Rectal smooth muscle tissue (tissue), 1 donor: ENCODE results near the gene INTS4.
"Not testable (repeated sequence)": the region's sequence is repeated elsewhere in the genome, so short reads cannot be mapped to it uniquely, and the experiment has no call there.

Experiments used
- H3K27ac ChIP-seq: one replicate; pipeline ENCODE4 v1.7.0; 2013; ENCODE audit warnings: low read depth, low read length, inconsistent platforms
- H3K27me3 ChIP-seq: one replicate; pipeline ENCODE4 v1.7.0; 2013; ENCODE audit warnings: low read length; ENCODE audit not compliant: control insufficient read depth, insufficient read depth
- H3K36me3 ChIP-seq: one replicate; pipeline ENCODE4 v1.7.0; 2013; ENCODE audit warnings: low read length; ENCODE audit not compliant: control insufficient read depth, insufficient read depth
- H3K4me1 ChIP-seq: one replicate; pipeline ENCODE4 v1.7.0; 2013; ENCODE audit warnings: low read length; ENCODE audit not compliant: control insufficient read depth, insufficient read depth
- H3K4me3 ChIP-seq: one replicate; pipeline ENCODE4 v1.7.0; 2013; ENCODE audit warnings: low read length
- H3K9ac ChIP-seq: one replicate; pipeline ENCODE4 v1.7.0; 2013; ENCODE audit warnings: low read length

INTS4 gene

DNA sequence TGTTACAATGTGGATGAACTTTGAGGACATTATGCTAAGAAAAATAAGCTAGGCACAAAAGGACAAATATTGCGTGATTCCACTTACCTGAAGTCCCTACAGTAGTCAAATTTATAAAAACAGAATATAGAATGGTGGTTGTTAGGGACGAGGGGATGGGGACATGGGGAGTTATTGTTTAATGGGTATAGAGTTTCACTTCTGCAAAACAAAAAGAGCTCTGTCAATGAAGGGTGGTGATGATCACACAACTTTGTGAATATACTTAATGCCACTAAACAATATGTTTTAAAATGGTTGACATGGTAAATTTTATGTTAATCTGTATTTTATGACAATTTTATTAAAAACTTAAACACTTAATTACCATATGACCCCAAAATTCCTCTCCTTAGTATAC, 26.1 kb downstream of the INTS4 start:
- H3K36me3 ChIP-seq: no peaks in the 10 kb centered on the region
- H3K27ac ChIP-seq: no peak overlapping the region
- no peak overlapping the region for H3K4me3 ChIP-seq
- no peaks in the 10 kb centered on the region for H3K4me1 ChIP-seq
- H3K27me3 ChIP-seq: no peaks in the 10 kb centered on the region
- no peak overlapping the region for H3K9ac ChIP-seq

DNA sequence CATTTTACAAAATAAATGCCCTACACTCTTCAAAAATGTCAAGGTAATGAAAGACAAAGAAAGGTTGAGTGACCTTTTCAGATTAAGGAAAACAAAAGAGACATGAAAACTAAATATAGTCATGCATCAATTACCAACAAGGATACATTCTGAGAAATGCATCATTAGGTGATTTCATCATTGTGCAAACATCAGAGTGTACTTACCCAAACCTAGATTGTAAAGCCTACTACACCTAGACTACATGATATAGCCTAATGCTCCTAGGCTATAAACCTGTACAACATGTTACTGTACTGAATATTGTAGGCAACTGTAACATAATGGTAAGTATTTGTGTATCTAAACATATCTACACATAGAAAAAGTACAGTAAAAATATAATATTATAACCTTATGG, 26.7 kb downstream of the INTS4 start:
- H3K4me3 ChIP-seq: no peak overlapping the region
- no peaks in the 10 kb centered on the region for H3K27me3 ChIP-seq
- no peak overlapping the region for H3K9ac ChIP-seq
- H3K27ac ChIP-seq: no peak overlapping the region
- H3K4me1 ChIP-seq: no peaks in the 10 kb centered on the region
- H3K36me3 ChIP-seq: no peaks in the 10 kb centered on the region

- no peaks in the 10 kb centered on the region for H3K36me3 ChIP-seq
- no peak overlapping the region for H3K4me3 ChIP-seq
- H3K27me3 ChIP-seq: no peaks in the 10 kb centered on the region
- no peaks in the 10 kb centered on the region for H3K4me1 ChIP-seq
- H3K27ac ChIP-seq: no peak overlapping the region
- H3K9ac ChIP-seq: no peak overlapping the region
Measured at GRCh38 chr11:77967121-77967520, 27.3 kb downstream of the INTS4 start.

GRCh38 chr11:77966338-77966737, 28.1 kb downstream of the INTS4 start:
- Histone ChIP-seq H3K27me3 (no peaks in the 10 kb centered on the region), H3K9ac (no peak overlapping the region), H3K36me3 (no peaks in the 10 kb centered on the region), H3K27ac (no peak overlapping the region), H3K4me1 (no peaks in the 10 kb centered on the region), H3K4me3 (no peak overlapping the region)

GRCh38 chr11:77959434-77959833, 35.0 kb downstream of the INTS4 start:
- no peaks in the 10 kb centered on the region for H3K27me3 ChIP-seq
- peaks cover 4% of the 10 kb centered on the region for H3K36me3 ChIP-seq
- no peak overlapping the region for H3K27ac ChIP-seq
- no peak overlapping the region for H3K4me3 ChIP-seq
- H3K9ac ChIP-seq: no peak overlapping the region
- no peaks in the 10 kb centered on the region for H3K4me1 ChIP-seq

GRCh38 chr11:77958583-77959177, 35.8 kb downstream of the INTS4 start:
- not testable (repeated sequence) for H3K9ac ChIP-seq, H3K4me3 ChIP-seq, H3K36me3 ChIP-seq, H3K4me1 ChIP-seq, H3K27me3 ChIP-seq, H3K27ac ChIP-seq

- H3K4me1 ChIP-seq, H3K27ac ChIP-seq, H3K4me3 ChIP-seq, H3K9ac ChIP-seq, H3K27me3 ChIP-seq, H3K36me3 ChIP-seq: not testable (repeated sequence)
Measured at GRCh38 chr11:77943296-77943695, 51.2 kb downstream of the INTS4 start.

- H3K36me3 ChIP-seq, H3K4me1 ChIP-seq, H3K27me3 ChIP-seq: not testable (repeated sequence)
Measured at GRCh38 chr11:77942465-77942864, 52.0 kb downstream of the INTS4 start.

GRCh38 chr11:77933596-77933995, 60.9 kb downstream of the INTS4 start:
- not testable (repeated sequence) for H3K36me3 ChIP-seq, H3K27me3 ChIP-seq, H3K4me3 ChIP-seq, H3K9ac ChIP-seq, H3K27ac ChIP-seq, H3K4me1 ChIP-seq

More at GRCh38 chr11:77942465-77942864, 52.0 kb downstream of the INTS4 start:
- not testable (repeated sequence) for H3K4me3 ChIP-seq, H3K9ac ChIP-seq, H3K27ac ChIP-seq

GRCh38 chr11:77930334-77931208, 63.9 kb downstream of the INTS4 start:
- H3K36me3 ChIP-seq, H3K27ac ChIP-seq, H3K4me1 ChIP-seq, H3K27me3 ChIP-seq, H3K9ac ChIP-seq, H3K4me3 ChIP-seq: not testable (repeated sequence)

- not testable (repeated sequence) for H3K27me3 ChIP-seq, H3K36me3 ChIP-seq, H3K4me1 ChIP-seq, H3K9ac ChIP-seq, H3K27ac ChIP-seq, H3K4me3 ChIP-seq
Measured at GRCh38 chr11:77917713-77918112, 76.8 kb downstream of the INTS4 start.

GRCh38 chr11:77914307-77914791, 80.1 kb downstream of the INTS4 start:
- H3K4me1 ChIP-seq, H3K27ac ChIP-seq, H3K9ac ChIP-seq, H3K4me3 ChIP-seq, H3K36me3 ChIP-seq, H3K27me3 ChIP-seq: not testable (repeated sequence)
